GM18858 (cell line): Measurements from ENCODE around the gene MAD1L1.
"Not testable (repeated sequence)": the region's sequence is repeated elsewhere in the genome, so short reads cannot be mapped to it uniquely, and the experiment has no call there.

Source experiments
- ATAC-seq: cut with Tn5 transposase; IDR thresholded peaks from one replicate; pipeline ENCODE4 v1.9.1; 2021; ENCODE audit not compliant: unreplicated experiment

The MAD1L1 gene

GRCh38 chr7:2008101-2008935, 224.4 kb downstream of the MAD1L1 start:
- ATAC-seq = no peak

- no peak for ATAC-seq
These were observed 225.2 kb downstream of the MAD1L1 start for GRCh38 chr7:2007551-2007950.

- no peak for ATAC-seq
These were observed 225.8 kb downstream of the MAD1L1 start for GRCh38 chr7:2006921-2007381.

GRCh38 chr7:2006231-2006771, 226.4 kb downstream of the MAD1L1 start:
- no peak for ATAC-seq

DNA sequence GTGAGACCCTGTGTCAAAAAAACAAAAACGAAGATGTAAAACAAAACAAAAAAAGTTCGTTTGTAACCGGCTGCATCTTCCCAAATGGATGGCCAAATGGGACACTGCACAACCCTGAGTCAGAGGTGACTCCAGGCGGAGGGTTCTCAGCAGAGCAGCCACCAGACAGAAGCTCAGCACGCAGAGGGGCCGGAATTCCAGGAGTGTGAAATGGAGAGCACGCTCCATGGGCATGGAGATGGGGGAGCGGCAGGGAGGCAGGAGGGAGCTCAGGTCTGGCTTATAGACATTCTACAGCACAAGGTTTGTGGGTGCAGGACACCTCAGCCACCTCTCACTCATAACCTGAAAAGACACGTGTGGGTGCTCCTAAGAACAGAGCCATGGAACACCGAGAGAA, 227.0 kb downstream of the MAD1L1 start:
- no peak for ATAC-seq

- ATAC-seq = no peak
These were observed 227.7 kb downstream of the MAD1L1 start for GRCh38 chr7:2004841-2005725.

DNA sequence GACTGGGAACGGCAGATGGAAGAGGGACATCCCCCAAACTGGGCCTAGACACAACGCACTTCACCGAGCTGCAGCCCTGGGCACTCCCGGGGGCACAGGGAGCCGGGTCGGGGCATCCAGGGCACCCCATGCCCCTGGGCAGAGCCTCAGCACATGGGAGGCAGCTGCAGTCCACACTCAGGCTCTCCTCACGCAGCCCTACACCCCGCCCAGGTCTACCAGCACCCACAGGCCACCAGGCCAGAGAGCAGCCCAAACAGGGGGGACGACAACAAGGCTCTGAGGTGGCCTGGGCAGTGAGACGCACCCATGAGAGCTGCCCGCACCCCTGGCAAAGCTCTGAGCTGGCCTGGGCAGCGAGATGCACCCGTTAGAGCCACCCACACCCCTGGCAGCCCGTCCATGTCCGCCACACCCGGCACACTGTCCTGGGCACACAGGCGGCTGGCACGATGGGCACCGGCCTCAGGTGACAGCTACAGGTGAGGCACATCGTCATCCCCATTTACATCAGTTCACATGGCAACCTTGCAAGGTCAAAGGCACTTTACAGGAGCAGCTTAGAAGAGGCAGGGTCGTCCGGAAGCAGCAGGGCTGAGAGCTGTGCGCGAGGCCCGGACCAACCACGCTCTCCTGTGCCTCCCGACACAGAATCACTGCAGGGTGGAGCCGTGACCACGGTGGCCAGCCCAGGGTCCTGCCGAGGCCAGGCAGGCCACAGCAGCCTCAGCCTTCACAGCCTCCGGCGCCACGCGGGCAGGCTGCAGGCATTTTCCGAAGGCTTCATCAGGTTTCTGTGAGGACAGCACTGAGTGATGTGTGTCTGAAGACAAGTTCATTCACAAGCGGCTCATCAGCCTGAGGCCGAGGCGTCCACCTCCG, 228.6 kb downstream of the MAD1L1 start:
- no peak for ATAC-seq

DNA sequence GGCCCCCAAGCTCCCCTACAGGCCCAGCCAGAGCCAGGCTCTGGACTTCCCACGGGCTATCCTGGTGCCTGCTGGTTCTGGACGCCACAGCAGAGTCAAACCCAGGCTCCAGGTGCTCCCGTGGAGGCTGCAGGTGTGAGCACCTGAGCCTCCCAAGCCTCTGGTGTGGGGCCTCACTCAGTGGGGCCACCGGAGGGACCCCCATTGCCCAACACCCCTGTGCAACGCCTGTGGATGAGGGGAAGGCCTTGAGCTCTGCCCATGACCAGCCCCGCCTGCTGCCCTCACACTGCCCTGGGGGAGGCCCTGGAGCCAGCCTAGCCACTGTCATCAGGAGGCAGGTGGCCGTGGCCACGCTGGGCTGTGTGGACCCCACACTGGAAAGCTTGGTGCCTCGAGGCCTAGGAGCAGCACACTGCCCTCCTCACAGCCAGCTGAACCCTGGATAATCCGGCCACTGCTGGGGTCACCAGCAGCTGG, 229.3 kb downstream of the MAD1L1 start:
- no peak for ATAC-seq

DNA sequence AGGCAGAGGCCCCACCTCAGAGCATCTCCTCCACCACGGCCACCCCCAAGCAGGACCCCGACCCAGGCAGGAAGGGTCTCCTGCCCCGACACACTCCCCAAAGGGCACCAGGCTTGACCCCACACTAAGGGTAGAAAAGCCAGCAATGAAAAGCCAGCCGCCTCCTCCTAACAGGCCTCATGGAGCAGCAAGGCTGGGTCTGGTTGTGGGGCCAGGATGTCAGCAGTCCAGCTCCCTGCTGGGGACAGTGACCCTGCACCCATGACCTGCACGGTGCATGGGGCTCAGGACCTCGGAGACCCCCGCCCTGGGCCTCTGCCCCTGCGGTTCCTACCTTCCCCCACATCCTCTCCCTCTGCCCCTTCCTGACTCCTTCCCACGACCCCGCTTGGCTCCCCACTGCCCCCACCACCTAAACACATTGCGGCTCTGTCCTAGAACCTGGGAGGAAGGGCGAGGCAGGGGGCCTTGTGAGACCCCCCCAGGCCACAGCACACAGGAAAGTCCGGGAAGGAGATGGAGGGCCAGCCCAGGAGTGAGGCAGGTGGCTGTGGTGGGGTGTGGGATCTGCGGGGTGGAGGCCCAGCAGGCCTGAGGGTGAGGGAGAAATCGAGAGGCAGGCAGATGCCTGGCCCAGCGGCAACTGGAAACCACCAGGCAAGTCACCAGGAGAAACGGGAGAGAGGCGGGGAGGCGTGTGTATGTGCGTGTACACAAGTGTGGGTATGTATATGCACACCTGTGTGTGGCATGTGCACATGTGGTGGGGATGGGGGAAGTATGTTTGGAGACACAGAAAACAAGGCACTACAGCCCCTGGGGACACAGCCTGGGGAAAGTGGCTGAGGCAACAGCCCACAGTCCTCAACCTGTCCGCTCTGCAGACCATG, 229.9 kb downstream of the MAD1L1 start:
- no peak for ATAC-seq

DNA sequence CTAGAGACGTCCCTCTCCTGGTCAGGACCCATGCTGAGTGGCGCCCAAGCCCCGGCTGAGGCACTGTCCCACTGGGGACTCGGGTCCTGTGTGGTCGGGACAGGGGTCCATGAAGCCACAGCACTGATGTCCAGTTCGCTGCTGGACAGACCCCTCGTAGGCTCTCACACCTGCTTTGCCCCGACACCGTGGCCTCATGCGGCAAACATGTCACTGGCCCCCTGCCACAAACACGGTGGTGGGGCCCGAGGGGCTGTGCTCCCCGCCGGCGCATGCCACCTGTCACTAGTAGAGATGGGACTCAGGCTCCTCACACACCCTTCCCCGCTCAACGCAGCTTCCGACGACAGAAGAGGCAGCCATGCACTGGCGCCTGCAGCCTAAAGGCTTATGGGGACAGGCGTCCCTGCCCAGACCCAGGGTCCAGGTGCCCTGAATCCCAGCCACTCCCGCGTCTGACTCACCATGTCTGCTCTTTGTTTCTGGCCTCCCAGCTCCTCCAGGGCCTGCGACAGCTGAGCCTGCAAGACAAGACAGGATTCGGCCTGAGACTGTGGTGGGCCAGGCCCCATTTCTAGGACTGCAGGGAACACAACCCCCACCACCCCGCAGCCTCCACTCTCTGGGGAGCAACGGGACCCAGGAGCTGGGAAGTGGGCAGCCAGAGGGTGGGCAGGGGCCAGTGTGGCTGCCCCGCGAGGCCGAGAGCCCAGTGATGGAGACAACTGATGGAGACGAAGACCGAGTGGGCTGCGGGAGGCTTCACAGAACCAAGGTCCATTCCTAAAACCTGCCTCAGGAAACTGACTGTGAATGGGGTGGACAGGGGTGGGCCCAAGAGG, 230.9 kb downstream of the MAD1L1 start:
- no peak for ATAC-seq

GRCh38 chr7:2000746-2001321, 231.9 kb downstream of the MAD1L1 start:
- no peak for ATAC-seq

DNA sequence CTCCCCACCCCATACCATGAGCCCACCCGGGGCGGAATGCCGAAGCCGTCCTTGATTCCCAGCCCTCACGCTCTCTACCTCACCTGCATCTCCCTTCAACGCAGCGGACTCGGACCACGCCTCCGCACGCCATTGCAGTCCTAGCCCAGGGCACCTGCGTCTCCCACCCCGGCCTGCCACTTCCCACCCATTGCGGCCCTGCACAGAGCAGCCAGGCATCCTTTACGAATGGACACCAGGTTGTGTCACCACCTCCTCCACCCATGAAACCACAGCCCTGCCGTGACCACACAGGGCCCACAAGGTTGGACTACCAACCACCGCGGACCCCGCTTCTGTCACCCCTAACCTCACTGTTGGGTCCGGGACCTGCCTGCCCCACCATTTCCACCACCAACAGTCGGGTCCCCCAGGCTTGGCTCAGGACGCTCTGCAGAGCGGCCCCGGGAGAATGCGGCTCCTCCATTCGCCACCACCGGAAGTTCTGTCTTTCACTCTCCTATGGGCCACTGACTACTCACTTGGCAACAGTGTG, 232.5 kb downstream of the MAD1L1 start:
- ATAC-seq = no peak

- no peak for ATAC-seq
These were observed 233.3 kb downstream of the MAD1L1 start for GRCh38 chr7:1999278-1999984.

GRCh38 chr7:1998146-1998545, 234.6 kb downstream of the MAD1L1 start:
- no peak for ATAC-seq

DNA sequence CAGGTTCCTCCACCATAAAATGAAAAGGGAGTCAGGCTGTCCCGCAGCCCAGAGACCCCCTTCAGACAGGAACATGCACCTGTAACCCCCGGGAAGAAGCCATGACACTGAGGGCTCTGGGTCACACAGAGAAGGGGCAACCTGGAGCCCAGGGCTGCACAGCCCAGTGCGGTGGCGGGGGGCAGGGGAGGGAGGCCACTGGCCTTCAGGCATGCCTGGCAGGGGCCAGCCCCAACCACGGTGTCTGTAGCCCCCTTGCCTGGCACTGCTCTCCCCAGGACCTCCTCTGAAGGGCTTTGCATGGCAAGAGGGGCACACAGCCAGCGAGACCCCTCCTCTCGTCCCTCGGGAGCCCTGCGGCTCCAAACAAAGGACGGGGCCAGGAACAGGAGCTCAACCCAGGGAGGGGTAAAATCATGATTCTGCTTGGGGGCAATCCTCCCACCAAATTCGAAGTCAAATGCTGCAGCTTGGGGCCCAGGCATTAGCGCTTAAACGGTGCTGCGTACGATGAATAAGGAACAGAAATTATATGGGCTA, 235.1 kb downstream of the MAD1L1 start:
- ATAC-seq = no peak

DNA sequence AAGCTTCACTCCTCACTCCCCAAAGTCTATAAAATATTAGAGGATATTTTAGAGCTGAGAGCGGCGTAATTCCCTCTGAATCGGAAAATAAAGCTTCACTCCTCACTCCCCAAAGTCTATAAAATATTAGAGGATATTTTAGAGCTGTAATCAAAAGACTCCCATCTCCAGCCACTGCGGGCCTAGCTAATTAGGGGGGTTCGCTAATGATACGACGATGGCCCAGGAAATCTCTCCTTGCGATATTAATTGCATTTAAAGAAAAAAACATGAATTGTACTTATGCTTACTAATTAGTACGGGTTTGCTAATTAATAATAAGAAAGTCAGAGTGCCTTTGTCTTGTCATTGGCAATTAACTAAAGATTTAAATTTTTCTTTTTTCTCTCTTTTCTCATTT, 235.9 kb downstream of the MAD1L1 start:
- ATAC-seq = no peak

DNA sequence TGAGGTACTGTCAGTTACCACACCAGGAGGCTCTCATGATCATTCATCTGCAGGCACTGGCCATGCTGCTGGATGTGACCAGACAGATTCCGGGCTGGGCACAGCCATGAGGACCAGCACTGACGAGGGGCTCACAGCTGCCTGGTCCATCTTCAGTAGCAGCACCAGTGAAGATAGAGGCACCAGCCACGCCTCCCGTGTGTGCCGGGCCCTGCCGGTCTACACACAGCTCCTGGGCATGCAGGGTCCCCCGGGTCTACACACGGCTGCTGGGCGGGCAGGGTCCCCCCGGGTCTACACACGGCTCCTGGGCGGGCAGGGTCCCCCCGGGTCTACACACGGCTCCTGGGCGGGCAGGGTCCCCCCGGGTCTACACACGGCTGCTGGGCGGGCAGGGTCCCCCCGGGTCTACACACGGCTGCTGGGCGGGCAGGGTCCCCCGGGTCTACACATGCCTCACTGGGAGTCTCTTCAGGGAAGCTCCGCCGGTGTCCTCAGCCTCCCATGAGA, 236.8 kb downstream of the MAD1L1 start:
- ATAC-seq = not testable (repeated sequence)
